GM18502 (cell line): ENCODE data around the gene CNOT6L.

Experiments
- ATAC-seq: cut with Tn5 transposase; IDR thresholded peaks from one replicate; pipeline ENCODE4 v1.9.1; 2021; ENCODE audit warnings: mild to moderate bottlenecking; ENCODE audit not compliant: unreplicated experiment, poor library complexity

CNOT6L gene

DNA sequence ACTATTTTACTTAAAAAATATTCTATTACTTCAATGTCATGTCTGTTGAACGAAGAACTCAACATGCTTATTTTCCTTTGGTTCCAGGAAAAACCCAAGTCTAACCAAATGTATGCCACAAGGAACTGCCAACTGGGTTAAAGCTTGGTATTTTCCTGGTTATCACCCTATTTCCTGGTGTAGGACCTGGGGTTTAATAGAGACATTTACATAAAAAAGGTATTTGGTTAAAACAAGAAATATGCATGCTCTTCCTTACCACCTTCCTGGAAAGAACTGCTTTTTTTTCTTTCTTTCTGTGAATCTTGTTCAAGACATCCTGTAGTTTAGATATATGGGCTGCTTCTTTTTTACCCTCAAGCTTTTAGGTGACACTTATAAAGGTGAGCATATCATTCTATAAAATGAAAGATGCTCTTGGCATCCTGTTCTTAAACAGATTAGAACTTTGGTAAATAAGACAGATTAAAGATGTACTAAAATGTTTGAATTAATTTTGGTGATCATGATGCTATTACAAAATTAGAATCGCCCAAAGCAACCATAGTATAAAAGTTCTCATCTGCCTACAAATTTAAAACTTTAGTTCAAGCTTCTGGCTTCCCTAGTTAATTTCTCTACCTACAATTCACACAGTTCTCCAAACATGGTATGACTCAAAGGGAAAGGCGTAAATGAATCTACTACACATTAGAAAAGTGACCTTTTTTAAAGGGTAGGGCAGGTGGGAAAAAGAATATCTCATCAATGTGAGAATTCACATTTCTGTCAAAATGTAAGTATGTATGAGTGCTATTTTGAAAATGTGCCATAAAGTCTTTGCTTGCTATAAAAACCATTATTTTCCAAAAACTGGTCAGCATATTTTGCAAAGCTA is 103.5 kb downstream of the CNOT6L start:
- no peak for ATAC-seq

DNA sequence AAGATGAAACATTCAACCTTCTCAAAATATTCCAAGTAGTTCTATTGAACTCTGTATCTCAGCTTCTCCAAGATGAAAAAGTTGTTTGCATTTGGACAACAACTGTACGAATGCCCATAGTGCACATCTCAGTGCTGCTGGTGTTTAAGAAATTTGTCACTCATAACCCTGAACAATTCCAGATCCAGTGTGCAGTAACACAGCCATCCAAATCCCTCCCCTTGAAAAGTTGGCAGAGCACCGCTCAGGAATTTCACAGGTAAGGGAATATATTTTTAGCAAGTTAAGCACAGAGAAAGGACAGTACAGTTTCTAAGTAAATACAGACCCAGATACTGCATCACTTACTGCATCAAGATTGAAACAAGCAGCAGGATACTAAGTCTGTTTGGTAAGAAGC is 104.7 kb downstream of the CNOT6L start:
- no peak for ATAC-seq

DNA sequence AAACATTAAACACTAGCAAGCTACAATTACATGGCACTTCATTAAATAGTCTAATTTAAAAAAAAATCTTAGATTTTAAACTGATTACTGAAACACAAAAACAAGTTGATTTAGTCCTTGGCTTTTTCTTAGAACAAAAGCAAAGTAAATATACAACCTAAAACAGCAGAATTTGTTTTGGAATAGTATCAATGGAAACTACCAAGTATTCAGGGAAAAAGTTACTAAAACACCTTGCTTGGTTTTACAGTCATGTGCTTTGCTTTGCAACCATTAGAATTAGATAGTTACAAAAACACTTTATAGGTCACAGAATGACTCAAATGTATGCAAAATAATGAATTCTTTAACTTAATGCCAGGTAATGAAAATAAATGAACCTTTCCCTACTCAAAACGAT is 105.3 kb downstream of the CNOT6L start:
- ATAC-seq, result no peak

DNA sequence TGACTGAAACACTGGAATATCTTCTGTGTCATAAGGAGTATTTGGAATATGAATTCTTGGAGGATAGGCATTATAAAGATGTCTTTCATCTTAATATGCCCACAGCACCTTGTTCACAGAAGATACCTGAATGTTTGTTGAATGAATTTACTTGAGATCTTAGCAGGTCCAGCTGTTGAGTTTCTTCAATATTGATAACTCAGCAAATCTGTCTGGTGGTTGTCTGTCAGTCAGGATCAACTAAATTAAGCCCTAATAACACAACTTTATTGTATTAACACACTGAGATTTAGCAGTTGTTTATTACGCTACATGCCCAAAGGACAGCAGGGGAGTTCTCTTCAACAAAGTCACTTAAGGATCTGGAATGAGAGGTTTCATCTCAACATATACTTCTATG is 106.5 kb downstream of the CNOT6L start:
- no peak for ATAC-seq

DNA sequence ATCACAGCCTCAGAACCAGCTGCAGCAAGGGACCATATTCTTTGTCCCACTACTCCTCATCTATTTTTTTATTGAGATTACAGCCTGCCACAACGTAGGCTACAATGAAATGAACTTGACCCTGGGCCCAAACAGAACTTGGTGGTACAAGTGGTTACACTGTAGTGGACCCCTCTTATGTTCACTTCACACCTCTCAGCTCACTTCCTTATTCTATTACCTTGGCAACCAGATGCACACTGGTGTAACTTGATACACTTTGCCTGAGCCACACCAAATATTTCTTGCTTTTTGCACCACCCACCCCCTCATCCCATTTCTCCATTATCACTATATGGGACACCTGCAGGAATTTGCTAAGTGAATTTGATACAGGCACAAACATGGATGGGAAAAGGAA is 107.7 kb downstream of the CNOT6L start:
- ATAC-seq, result no peak

DNA sequence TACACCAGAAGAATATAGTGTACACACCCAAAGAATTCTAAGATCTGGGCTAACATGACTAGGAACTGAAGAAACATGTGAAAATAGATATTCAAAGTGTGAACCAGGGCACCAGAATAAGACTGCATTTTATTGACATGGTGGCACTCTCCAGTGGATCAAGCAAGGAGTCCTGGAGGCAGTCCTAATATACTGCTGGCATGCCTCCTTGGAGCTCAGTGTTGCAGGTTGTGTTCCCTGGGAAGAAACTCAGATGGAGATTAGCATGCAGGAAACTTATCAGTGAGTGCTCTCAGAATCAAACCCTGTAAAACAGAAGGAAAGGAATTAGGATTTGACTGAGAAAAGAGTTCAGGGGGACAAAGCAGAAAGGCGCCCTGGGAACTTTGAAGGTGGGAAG is 108.5 kb downstream of the CNOT6L start:
- ATAC-seq, result no peak

DNA sequence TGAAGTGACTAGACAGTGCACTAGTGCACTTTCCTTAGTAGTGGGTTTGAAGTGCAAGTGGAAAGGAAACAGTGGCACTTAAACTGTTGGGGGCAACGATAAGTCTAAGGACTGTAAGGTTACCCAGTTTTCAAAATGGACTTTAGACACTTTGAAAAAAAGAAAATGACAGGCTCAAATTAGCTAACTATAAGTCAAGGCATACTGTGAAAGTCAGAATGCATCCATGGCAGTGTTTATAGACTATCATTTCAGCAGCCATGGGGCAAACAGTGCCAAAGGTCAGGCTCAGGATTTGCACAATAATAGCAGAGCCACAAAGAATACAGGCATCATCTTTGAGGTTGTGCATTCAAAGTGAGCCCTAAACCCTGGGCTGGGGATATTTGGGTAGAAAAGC is 109.1 kb downstream of the CNOT6L start:
- ATAC-seq, result no peak

DNA sequence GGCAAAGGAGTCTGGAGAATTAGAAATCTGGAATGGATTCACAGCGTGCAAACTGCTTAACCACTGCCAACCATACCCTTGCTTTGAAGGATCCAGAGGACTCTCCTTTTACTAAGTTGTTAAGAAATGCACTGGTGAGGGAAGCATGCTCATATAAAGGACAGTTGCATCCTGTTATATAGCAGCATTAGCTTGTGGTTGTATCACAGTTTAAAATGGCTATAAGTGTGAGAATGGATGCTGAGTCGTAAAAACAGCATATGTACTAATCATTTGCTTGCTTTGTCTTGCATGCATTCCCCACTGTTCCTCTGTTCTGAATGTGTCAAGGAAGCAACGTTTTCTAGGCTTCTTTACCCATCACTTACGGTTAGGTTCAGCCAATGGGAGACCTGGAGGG is 112.5 kb downstream of the CNOT6L start:
- ATAC-seq, result no peak

DNA sequence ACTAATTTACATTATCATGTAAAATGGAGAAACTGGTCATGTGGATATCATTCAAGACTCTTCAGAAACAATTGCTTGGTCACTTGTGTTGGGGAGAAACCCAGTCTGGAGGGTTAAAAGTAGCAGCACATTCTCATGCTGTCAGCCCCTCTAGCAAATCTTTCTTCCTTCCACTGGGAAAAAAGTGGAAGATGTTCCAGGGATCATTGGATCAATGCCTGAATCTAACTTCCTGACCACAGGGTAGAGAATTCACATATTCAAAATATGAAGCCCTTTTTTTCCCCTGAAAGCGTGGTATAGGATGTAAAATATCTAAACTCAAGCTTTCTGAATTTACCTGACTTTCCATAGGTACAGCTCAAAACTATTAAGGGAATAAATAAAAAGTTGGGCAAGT is 115.5 kb downstream of the CNOT6L start:
- ATAC-seq, result no peak

DNA sequence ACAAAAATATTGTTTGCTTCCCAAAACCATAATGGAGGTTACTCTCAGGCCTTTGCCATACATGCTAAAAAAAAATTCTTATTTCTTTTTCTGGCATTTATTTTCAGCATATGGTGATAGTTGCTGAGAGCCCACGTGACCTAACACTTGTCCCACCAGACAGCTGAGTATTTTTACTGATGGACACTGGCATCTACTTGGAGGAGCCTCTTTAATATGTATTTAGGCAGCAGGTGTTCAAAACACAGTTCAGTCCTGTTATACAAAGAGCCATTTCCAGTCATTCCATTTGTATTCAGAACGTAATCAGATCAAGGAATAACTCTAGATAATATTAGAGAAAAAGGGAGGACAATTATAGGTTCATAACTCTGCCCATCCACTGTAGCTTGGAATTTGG is 118.0 kb downstream of the CNOT6L start:
- ATAC-seq, result no peak

DNA sequence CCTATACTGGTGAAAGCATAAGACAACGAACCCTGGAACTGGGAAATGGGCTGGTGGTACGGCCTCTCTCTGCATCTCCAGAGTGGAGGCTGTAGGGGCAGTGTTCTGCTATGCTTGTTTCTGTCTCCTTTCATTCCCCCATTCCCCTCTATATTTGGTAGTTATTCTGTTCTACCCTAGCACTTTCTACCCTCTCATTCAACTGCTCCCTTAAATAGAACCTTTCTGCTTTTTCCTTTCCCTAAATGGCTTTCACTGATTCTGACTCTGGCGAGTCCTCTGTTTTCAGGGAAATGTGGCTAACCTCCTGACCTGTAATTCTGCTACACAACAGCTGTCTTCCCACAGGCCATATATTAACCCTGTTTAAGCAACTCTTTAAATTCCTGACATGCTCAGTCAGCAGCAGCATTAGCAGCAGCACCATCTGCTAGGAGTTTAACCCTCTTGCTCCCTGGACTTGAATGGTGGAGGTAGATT is 119.4 kb downstream of the CNOT6L start:
- no peak for ATAC-seq

DNA sequence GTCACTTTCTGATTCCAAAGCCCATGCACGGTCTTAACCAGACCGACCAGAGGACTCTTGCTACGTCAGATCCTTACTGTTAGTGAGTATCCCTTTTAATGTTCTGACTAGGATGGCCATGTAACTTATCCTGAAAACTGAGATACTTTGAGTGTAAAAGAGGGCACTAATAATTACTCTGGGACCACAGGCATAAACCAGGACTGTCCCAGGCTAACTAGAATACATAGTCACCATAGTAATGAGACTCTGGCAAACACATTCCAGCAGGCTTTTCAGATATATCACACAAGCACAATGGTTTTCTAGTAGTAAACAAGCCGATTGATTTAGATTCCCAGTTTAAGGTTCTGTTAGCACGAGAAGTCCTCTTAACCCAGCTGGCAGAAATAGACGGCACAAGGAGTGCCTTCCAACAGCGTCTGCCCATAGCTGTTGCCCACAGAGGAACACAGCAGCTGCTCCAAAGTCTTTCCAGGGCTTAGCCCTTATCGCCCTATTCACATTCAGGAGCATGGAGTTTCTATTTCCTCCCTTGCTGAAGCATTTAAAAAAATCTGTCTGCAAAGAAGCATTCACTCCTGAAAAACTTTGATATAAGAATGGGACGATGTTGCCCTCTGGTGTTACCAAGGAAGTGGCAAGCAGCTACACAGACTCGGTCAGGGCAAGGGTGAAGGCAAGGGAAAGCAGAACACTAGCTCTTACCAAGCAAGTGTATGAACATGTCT is 121.1 kb downstream of the CNOT6L start:
- ATAC-seq, result no peak

DNA sequence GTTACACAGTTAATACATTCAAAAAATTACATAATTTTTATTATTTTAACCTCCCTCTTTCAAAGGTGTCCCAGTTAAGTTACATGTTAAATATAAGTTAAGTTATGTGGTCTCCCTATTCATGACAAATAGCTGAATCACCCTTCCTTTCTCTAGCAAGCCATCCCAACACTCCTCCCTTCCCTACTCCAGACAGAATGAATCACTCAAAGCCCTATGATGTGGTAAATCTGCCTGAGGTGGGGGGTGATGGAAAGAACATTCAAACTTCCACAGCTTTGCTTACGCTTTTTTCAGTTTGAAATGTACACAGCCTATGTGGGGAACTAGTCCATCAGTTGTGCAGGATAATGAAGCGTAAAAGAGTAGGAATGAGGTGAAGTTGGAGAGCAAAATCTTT is 123.4 kb downstream of the CNOT6L start:
- ATAC-seq, result no peak

DNA sequence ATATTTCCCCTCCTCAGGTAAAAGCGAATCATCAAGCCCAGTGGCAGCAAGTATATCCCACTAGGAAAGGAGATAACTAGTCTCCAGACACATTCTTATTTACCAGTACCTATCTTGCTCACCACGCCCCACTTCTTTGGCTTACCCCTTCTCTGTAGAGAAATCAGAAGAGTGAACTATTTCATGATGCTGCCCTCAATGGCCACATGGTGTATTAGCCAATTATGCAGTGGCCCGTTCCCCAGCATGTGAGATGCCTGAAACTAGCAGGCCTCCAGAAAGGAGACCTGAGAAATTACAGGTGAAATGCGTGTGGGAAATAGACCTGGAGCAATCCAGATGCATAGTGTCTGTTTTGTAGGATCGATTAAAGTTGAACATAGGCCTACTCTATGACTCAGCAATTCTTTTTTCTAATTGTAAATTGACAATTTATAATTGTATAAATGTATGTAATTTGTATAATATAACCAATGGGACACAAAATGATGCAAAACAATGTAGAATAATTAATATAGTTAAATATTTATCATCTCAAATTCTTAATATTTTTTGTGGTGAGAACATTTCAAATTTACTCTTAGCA is 126.2 kb downstream of the CNOT6L start:
- no peak for ATAC-seq

DNA sequence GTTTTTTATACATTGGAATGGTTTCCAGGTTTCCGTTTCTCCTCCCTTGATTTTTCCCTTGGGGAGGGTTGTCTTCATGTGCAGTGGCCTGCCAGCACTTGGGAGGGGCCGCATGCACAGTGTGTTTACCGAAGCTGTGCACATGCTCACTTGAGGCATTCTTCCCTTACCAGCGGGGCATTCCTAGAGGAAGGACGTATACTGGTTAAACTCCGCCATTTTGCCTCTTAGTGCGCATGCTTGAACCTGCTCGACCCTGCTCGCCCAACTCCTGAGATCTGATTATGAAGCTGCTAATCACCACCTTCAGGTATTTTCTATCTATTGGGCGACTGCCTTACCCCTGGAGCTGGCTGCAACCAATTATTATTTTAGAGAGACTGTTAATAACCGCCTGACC is 137.4 kb downstream of the CNOT6L start:
- ATAC-seq, result no peak

DNA sequence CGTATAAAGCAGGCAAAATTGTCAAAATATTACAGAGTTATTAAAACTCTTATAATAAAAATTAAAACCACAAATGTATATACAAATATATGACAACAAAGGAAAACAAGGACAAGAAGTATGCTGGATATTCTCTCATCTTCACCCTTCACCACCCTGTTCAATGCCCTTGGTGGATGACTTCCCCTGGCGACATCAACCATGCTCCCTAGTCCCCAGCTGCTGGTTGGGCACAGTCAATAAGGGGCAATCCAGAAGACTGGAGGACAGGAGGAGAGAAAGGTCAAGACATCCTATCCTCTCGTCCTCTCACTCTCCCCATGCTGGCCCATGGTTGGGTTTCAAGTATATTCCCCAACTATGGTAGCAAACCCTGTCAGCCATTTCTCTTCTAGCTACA is 142.3 kb downstream of the CNOT6L start:
- no peak for ATAC-seq

DNA sequence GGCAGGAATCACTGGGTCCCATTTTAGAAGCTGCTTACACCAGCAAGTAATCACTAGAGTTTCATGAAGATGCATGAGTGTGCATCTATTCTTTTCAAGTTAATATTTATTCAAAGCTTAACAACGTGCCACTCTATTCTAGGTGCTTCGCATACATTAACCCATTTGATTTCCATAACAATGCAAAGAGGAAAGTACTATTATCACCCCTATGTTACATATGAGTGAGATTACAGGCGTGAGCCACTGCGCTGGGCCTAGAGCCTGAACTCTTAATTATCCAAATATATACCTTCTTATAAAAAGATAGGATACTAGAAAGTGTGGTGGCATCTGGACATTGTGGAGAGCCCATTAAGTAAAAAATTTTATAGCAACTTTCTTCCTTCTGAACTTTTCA is 148.1 kb downstream of the CNOT6L start:
- no peak for ATAC-seq

DNA sequence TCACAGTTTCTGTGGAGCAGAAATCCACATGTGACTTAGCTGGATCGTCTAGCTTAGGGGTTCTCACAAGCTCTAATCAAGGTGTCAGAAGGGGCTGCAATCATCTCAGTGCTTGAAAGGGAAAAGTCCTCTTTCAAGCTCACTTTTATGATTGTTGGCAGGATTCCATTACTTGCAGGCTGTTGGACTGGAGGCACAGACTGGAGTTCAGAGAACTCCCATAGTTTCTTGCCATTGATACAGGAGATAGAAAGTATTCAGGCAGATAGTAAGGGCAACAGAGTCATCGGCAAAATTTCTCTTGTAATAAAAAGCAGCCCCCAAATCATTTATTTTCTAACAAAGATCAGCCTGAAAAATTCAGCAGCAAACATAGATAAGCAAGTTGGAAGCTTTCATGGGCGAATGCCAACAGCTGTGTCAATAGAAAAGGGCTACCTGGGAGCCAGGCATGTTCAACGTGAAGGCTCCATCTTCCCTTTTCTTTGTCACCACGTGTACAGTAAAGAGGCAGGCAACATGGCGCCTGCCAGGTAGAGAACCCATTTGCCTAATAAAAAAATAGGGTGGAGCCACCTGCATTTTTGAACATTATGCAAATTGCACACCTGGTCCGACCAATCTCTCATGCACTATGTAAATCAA is 149.1 kb downstream of the CNOT6L start:
- no peak for ATAC-seq

DNA sequence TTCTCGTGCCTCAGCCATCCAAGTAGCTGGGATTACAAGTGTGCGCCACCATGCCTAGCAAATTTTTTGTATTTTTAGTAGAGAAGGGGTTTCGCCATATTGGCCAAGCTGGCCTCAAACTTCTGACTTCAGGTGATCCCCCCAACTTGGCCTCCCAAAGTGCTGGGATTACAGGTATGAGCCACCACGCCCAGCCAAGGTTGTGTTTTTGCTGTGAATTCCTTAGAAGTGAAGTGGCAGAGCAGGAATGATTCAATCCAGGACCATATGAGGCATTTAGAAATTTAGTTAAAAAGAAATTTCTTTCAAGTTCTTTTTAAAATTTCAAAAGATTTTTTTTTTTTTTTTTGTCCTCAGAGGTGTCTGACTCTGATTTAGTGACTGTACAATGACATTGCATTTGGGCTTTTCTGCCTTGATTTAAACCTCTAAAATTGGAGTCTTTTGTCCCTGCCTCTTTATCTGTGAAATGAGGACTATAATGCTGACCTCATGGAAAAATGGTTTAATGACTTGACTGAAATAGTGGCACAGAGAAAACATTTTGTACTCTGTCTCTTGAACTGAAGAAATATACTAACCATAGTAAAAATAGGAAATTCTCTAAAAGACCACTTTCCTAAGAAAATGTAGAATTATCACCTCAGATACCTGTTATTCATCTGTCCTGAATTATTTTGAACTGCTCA is 153.6 kb downstream of the CNOT6L start:
- no peak for ATAC-seq
